K562 (cell line): ENCODE measurements around the gene SCART1. TPM values are rescaled to one million over a fixed set of nuclear protein-coding genes. Genes with fewer than 3 reads are reported as not detected.

Experiments
- ETV1 ChIP-seq: fragments of 450-650 bp; conservative IDR thresholded peaks from 2 replicates; pipeline ENCODE4 v1.6.1; 2016; ENCODE audit warnings: missing genetic modification characterization, control low read depth, low read depth, missing compliant biosample characterization
- GATA2 ChIP-seq: sonication (generic); formaldehyde crosslinking; IDR thresholded peaks from 2 replicates; pipeline ENCODE4 v1.4.0; 2020; ENCODE audit warnings: mild to moderate bottlenecking, missing genetic modification reagents
- KLF1 ChIP-seq: fragments of 450-650 bp; IDR thresholded peaks from 2 replicates; pipeline ENCODE4 v1.6.1; 2016; ENCODE audit warnings: missing genetic modification characterization, missing compliant biosample characterization
- MTF1 ChIP-seq: fragments of 250-450 bp; sonication (Bioruptor Pico); IDR thresholded peaks from 2 replicates; pipeline ENCODE4 v1.9.0; 2021; ENCODE audit warnings: moderate library complexity, mild to moderate bottlenecking, inconsistent platforms, borderline replicate concordance
- SMC3 ChIP-seq: conservative IDR thresholded peaks from 2 replicates; pipeline ENCODE4 v1.6.1; 2011; ENCODE audit warnings: low read depth, low read length, improper control_type of control experiment; ENCODE audit not compliant: insufficient read depth
- STAT5B ChIP-seq: fragments of 250-450 bp; sonication (Bioruptor Pico); IDR thresholded peaks from 2 replicates; pipeline ENCODE4 v1.8.0; 2021; ENCODE audit warnings: mild to moderate bottlenecking, inconsistent platforms
- TGIF2 ChIP-seq: sonication (generic); formaldehyde crosslinking; IDR thresholded peaks from 2 replicates; pipeline ENCODE4 v1.8.1; 2022; ENCODE audit warnings: mild to moderate bottlenecking, missing genetic modification reagents, moderate library complexity
- ZFPM2 ChIP-seq: fragments of 250-450 bp; sonication (Bioruptor Pico); IDR thresholded peaks from 2 replicates; pipeline ENCODE4 v1.5.1; 2022; ENCODE audit warnings: mild to moderate bottlenecking
- ZNF274 ChIP-seq: IDR thresholded peaks from 2 replicates; pipeline ENCODE4 v1.6.1; 2011; ENCODE audit warnings: low read depth, mild to moderate bottlenecking, low read length, moderate library complexity, borderline replicate concordance
- polyA plus RNA-seq, 8 experiments: library from polyadenylated mRNA; depleted of rRNA in 4 of 8; stranded (reverse) in 5 of 8; unstranded in 3 of 8; fragments of >200 nt; fragmentation: Nextera tagmentation in 2 of 8; fragmentation: Illumina TruSeq in 1 of 8; extraction: Ambion mirVana in 2 of 8; extraction: Trizol in 1 of 8; gene quantifications; 2 replicates each; pipeline versions ENCODE4 v1.2.1 to v1.2.3, GENCODE V29; 2011 to 2014; ENCODE audit warnings: inconsistent platforms in 1 of 8, missing spikeins in 1 of 8
- total RNA-seq, 7 experiments: library from RNA; depleted of rRNA in 6 of 7; stranded (reverse); fragments of >200 nt in 6 of 7; fragmentation: Illumina TruSeq in 2 of 7; extraction: Trizol in 2 of 7; gene quantifications; 2 replicates each; pipeline versions ENCODE4 v1.2.1 to v1.2.3, GENCODE V29; 2011 to 2021; ENCODE audit warnings: low replicate concordance in 1 of 7
- TF ChIP-seq, protein P1 (sequence below): fragments of 450-650 bp; IDR thresholded peaks from 2 replicates; pipeline ENCODE4 v1.6.1; 2018; ENCODE audit not compliant: partially characterized antibody
- TF ChIP-seq, protein P2 (sequence below): fragments of 450-650 bp; IDR thresholded peaks from 2 replicates; pipeline ENCODE4 v1.6.1; 2016
- TF ChIP-seq, protein P3 (sequence below): fragments of 450-650 bp; formaldehyde crosslinking; IDR thresholded peaks from 2 replicates; pipeline ENCODE4 v1.4.0; 2020; ENCODE audit warnings: mild to moderate bottlenecking, moderate library complexity

The SCART1 gene
- total and polyA plus RNA-seq, 9 of the 15 experiments (the other 6 are each of a cell fraction or from before 2014, with no cell fraction given) = 0.18 to 6.5 (median 4.5) TPM

DNA sequence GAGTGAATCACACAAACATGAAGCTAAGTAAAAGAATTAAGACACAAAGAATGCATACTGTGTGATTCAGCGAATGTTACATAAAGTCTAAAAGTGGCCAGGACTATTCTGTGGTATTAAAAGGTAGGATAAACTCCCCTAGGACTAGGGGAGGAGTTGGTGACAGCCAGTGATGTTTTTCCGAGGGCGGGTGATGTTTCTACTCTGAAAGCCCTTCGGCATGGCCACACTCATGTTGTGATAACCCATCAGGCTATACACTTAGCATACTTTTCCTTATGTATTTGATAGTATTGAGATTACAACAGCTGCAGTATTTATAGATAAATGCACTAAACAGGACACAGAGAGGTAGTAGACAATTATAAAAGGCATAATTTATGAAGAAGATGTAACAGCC is 57.7 kb downstream of the SCART1 start (continued):
- TF ChIP-seq MTF1 (CRISPR knock-in tag) (no peak), ZFPM2 (CRISPR knock-in tag) (no peak), STAT5B (CRISPR knock-in tag) (no peak), GATA2 (CRISPR knock-in tag) (no peak), TGIF2 (CRISPR knock-in tag) (no peak), ZNF274 (no peak), KLF1 (tag) (no peak), SMC3 (no peak), ETV1 (tag) (no peak)
- TF ChIP-seq, protein P1, sequence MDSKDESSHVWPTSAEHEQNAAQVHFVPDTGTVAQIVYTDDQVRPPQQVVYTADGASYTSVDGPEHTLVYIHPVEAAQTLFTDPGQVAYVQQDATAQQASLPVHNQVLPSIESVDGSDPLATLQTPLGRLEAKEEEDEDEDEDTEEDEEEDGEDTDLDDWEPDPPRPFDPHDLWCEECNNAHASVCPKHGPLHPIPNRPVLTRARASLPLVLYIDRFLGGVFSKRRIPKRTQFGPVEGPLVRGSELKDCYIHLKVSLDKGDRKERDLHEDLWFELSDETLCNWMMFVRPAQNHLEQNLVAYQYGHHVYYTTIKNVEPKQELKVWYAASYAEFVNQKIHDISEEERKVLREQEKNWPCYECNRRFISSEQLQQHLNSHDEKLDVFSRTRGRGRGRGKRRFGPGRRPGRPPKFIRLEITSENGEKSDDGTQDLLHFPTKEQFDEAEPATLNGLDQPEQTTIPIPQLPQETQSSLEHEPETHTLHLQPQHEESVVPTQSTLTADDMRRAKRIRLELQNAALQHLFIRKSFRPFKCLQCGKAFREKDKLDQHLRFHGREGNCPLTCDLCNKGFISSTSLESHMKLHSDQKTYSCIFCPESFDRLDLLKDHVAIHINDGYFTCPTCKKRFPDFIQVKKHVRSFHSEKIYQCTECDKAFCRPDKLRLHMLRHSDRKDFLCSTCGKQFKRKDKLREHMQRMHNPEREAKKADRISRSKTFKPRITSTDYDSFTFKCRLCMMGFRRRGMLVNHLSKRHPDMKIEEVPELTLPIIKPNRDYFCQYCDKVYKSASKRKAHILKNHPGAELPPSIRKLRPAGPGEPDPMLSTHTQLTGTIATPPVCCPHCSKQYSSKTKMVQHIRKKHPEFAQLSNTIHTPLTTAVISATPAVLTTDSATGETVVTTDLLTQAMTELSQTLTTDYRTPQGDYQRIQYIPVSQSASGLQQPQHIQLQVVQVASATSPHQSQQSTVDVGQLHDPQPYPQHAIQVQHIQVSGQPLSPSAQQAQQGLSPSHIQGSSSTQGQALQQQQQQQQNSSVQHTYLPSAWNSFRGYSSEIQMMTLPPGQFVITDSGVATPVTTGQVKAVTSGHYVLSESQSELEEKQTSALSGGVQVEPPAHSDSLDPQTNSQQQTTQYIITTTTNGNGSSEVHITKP = no peak
- TF ChIP-seq, protein P2, sequence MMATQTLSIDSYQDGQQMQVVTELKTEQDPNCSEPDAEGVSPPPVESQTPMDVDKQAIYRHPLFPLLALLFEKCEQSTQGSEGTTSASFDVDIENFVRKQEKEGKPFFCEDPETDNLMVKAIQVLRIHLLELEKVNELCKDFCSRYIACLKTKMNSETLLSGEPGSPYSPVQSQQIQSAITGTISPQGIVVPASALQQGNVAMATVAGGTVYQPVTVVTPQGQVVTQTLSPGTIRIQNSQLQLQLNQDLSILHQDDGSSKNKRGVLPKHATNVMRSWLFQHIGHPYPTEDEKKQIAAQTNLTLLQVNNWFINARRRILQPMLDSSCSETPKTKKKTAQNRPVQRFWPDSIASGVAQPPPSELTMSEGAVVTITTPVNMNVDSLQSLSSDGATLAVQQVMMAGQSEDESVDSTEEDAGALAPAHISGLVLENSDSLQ = no peak
- TF ChIP-seq, protein P3, sequence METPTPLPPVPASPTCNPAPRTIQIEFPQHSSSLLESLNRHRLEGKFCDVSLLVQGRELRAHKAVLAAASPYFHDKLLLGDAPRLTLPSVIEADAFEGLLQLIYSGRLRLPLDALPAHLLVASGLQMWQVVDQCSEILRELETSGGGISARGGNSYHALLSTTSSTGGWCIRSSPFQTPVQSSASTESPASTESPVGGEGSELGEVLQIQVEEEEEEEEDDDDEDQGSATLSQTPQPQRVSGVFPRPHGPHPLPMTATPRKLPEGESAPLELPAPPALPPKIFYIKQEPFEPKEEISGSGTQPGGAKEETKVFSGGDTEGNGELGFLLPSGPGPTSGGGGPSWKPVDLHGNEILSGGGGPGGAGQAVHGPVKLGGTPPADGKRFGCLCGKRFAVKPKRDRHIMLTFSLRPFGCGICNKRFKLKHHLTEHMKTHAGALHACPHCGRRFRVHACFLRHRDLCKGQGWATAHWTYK = no peak
- TF ChIP-seq, all 486 proteins: peak for 0
